H9 (cell line): ENCODE data around the gene PERCC1. TPM values are rescaled to one million over a fixed set of nuclear protein-coding genes. Genes with fewer than 3 reads are reported as not detected.

ENCODE experiments used
- DNase-seq: peaks from one replicate; pipeline ENCODE4 v3.0.0-alpha.2; 2017
- H2AFZ ChIP-seq: one replicate; pipeline ENCODE4 v1.6.1; 2013; ENCODE audit warnings: mild to moderate bottlenecking, low read length, control low read depth, moderate library complexity
- H2AK5ac ChIP-seq: 2 replicates; pipeline ENCODE4 v1.6.1; 2013; ENCODE audit warnings: low read length, control low read depth, mixed read lengths; ENCODE audit not compliant: insufficient read length
- H2BK120ac ChIP-seq: one replicate; pipeline ENCODE4 v1.6.1; 2013; ENCODE audit warnings: low read depth, mild to moderate bottlenecking, low read length, control low read depth, inconsistent platforms; ENCODE audit not compliant: poor library complexity, severe bottlenecking
- H2BK12ac ChIP-seq: 2 replicates; pipeline ENCODE4 v1.6.1; 2013; ENCODE audit warnings: low read length, control low read depth, mixed read lengths, low read depth; ENCODE audit not compliant: insufficient read length
- H2BK15ac ChIP-seq: 2 replicates; pipeline ENCODE4 v1.6.1; 2013; ENCODE audit warnings: low read depth, low read length, control low read depth
- H2BK20ac ChIP-seq: one replicate; pipeline ENCODE4 v1.6.1; 2013; ENCODE audit warnings: low read depth, mild to moderate bottlenecking, low read length, control low read depth, inconsistent platforms; ENCODE audit not compliant: poor library complexity, severe bottlenecking
- H2BK5ac ChIP-seq: 2 replicates; pipeline ENCODE4 v1.6.1; 2013; ENCODE audit warnings: low read length, control low read depth, mixed read lengths; ENCODE audit not compliant: insufficient read length
- H3K14ac ChIP-seq: 2 replicates; pipeline ENCODE4 v1.6.1; 2013; ENCODE audit warnings: low read length, control low read depth; ENCODE audit not compliant: insufficient read depth
- H3K18ac ChIP-seq: 2 replicates; pipeline ENCODE4 v1.6.1; 2013; ENCODE audit warnings: low read depth, mild to moderate bottlenecking, mixed read lengths, low read length, control low read depth; ENCODE audit not compliant: insufficient read length
- H3K23ac ChIP-seq: 2 replicates; pipeline ENCODE4 v1.6.1; 2013; ENCODE audit warnings: low read length, control low read depth, mixed read lengths, low read depth; ENCODE audit not compliant: insufficient read length
- H3K23me2 ChIP-seq: 2 replicates; pipeline ENCODE4 v1.6.1; 2013; ENCODE audit warnings: low read depth, mild to moderate bottlenecking, mixed read lengths, low read length, control low read depth; ENCODE audit not compliant: insufficient read length, poor library complexity, severe bottlenecking
- H3K27ac ChIP-seq: 2 replicates; pipeline ENCODE4 v1.5.1; 2013; ENCODE audit warnings: low read length, control low read depth, mixed read lengths, low read depth; ENCODE audit not compliant: insufficient read length
- H3K27me3 ChIP-seq: 2 replicates; pipeline ENCODE4 v1.6.1; 2013; ENCODE audit warnings: low read length, control low read depth, inconsistent platforms; ENCODE audit not compliant: insufficient read depth
- H3K4ac ChIP-seq: 2 replicates; pipeline ENCODE4 v1.6.1; 2013; ENCODE audit warnings: low read depth, mild to moderate bottlenecking, control low read depth, inconsistent platforms, low read length, moderate library complexity
- H3K4me1 ChIP-seq: 2 replicates; pipeline ENCODE4 v1.6.1; 2013; ENCODE audit warnings: low read length, control low read depth, inconsistent platforms; ENCODE audit not compliant: insufficient read depth
- H3K4me2 ChIP-seq: 2 replicates; pipeline ENCODE4 v1.6.1; 2013; ENCODE audit warnings: low read length, control low read depth, mixed read lengths; ENCODE audit not compliant: insufficient read length, insufficient read depth
- H3K56ac ChIP-seq: 2 replicates; pipeline ENCODE4 v1.6.1; 2013; ENCODE audit warnings: low read depth, mild to moderate bottlenecking, mixed read lengths, low read length, control low read depth; ENCODE audit not compliant: insufficient read length
- H3K79me1 ChIP-seq: 2 replicates; pipeline ENCODE4 v1.6.1; 2013; ENCODE audit warnings: low read depth, mild to moderate bottlenecking, moderate library complexity, low read length, control low read depth, inconsistent platforms; ENCODE audit not compliant: insufficient read depth, poor library complexity, severe bottlenecking
- H3K79me2 ChIP-seq: 2 replicates; pipeline ENCODE4 v1.6.1; 2013; ENCODE audit warnings: low read length, control low read depth, inconsistent platforms; ENCODE audit not compliant: insufficient read depth
- H3K9ac ChIP-seq: 2 replicates; pipeline ENCODE4 v1.6.1; 2013; ENCODE audit warnings: low read length, control low read depth, mixed read lengths; ENCODE audit not compliant: insufficient read length; ENCODE audit errors: extremely low read depth
- H3K9me3 ChIP-seq: one replicate; pipeline ENCODE4 v1.6.1; 2013; ENCODE audit warnings: low read depth, low read length, inconsistent platforms; ENCODE audit not compliant: control insufficient read depth
- H3T11ph ChIP-seq: one replicate; pipeline ENCODE4 v1.6.1; 2013; ENCODE audit warnings: mild to moderate bottlenecking, low read length, control low read depth, inconsistent platforms
- H4K20me1 ChIP-seq: one replicate; pipeline ENCODE4 v1.6.1; 2013; ENCODE audit not compliant: control insufficient read depth, insufficient read length, insufficient read depth
- H4K5ac ChIP-seq: 2 replicates; pipeline ENCODE4 v1.6.1; 2013; ENCODE audit warnings: low read depth, mild to moderate bottlenecking, mixed read lengths, low read length, control low read depth; ENCODE audit not compliant: insufficient read length
- H4K8ac ChIP-seq: replicated peaks from 2 replicates; pipeline ENCODE4 v1.6.1; 2013; ENCODE audit warnings: low read length, control low read depth, mixed read lengths, low read depth; ENCODE audit not compliant: insufficient read length
- H4K91ac ChIP-seq: 2 replicates; pipeline ENCODE4 v1.6.1; 2013; ENCODE audit warnings: low read depth, mild to moderate bottlenecking, moderate library complexity, mixed read lengths, low read length, control low read depth; ENCODE audit not compliant: insufficient read length
- H3K27ac Mint-ChIP-seq, 3 experiments: 2 replicates in 2 of 3; 3 replicates in 1 of 3; pipeline ENCODE4 v1.8.0; 2020 to 2021; ENCODE audit warnings: mixed read lengths in 3 of 3, mild to moderate bottlenecking in 1 of 3, moderate library complexity in 1 of 3
- H3K27me3 Mint-ChIP-seq: 2 replicates; pipeline ENCODE4 v1.8.0; 2021; ENCODE audit warnings: low read depth, mild to moderate bottlenecking, moderate library complexity, mixed read lengths
- H3K36me3 Mint-ChIP-seq, 3 experiments: 2 replicates in 2 of 3; 3 replicates in 1 of 3; pipeline ENCODE4 v1.8.0; 2020 to 2021; ENCODE audit warnings: low read depth in 3 of 3, mixed read lengths in 3 of 3; ENCODE audit not compliant: insufficient read depth in 1 of 3
- H3K4me1 Mint-ChIP-seq, 2 experiments: 2 replicates each; pipeline ENCODE4 v1.8.0; 2020; ENCODE audit warnings: mixed read lengths in 2 of 2
- H3K4me3 Mint-ChIP-seq, 2 experiments: 2 replicates in 1 of 2; 3 replicates in 1 of 2; pipeline ENCODE4 v1.8.0; 2020 to 2021; ENCODE audit warnings: mild to moderate bottlenecking in 2 of 2, mixed read lengths in 2 of 2, moderate library complexity in 1 of 2
- H3K9me3 Mint-ChIP-seq, 2 experiments: 2 replicates in 1 of 2; 3 replicates in 1 of 2; pipeline ENCODE4 v1.8.0; 2020; ENCODE audit warnings: mild to moderate bottlenecking in 2 of 2, mixed read lengths in 2 of 2, moderate library complexity in 1 of 2
- WGBS: extraction: QIAGEN DNeasy Blood & Tissue Kit; methylation state at CpG from one replicate; pipeline ENCODE4 v1.1.7; 2013; ENCODE audit warnings: missing lambda C conversion rate, low lambda C conversion rate, mixed read lengths; ENCODE audit not compliant: insufficient read length; ENCODE audit errors: extremely low coverage; 5-methylcytosine and 5-hydroxymethylcytosine counted together
- total RNA-seq: library from RNA; stranded (reverse); gene quantifications from 2 replicates; pipeline ENCODE4 v1.2.1, GENCODE V29; 2021
- TF ChIP-seq, protein P1 (sequence below): fragments of 200-600 bp; sonication (generic); conservative IDR thresholded peaks from 3 replicates; pipeline ENCODE4 v1.8.0; 2021; ENCODE audit warnings: antibody characterized with exemption, mild to moderate bottlenecking

The PERCC1 gene
- total RNA-seq, 1 experiment from 2014 or later, result not detected

DNA sequence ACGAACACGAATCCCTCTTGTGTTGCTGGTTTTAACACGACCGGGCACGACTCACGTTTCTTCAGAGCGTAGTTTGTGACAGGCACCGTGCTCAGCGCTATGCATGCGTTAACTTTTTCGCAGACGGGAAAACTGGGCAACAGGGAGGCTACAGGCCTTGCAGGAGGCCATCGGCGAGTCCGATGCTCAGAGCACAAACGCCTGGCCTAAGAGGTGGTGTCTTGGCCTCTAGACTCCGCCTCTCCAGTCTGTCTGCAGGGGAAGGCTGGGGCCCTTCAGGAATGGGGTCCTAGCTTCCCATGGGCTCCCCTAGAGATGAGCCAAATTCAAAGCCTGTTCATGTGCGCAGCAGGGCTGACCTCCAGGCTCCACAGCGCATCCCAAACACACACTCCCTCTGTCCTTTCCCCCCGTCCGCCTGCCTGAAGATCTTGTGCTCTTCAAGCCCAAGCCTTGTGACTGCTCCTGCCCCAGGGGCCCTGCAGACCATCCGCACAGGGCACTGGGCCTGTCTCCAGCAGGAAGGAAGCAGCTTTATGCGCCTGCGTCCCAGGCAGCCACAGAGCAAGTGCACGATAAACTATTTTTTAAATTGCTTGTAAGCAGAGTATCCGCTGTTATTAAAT, 40.8 kb downstream of the PERCC1 start:
- DNase-seq, result no peak
- H2AK5ac ChIP-seq, result no peak overlapping the region
- no peak overlapping the region for H2BK5ac ChIP-seq
- peaks cover 12 to 15% of the 10 kb centered on the region in 2 experiments for H3K4me1 Mint-ChIP-seq
- no peak overlapping the region for H3K9ac ChIP-seq
- no peak overlapping the region for H3K4ac ChIP-seq
- no peak overlapping the region for H2BK12ac ChIP-seq
- H3K4me1 ChIP-seq, result peaks cover 4% of the 10 kb centered on the region
- peaks cover 0 to 2% (median 0%) of the 10 kb centered on the region in 3 experiments; a peak in 4 of 7 replicates for H3K36me3 Mint-ChIP-seq
- H3K27me3 ChIP-seq, result no peaks in the 10 kb centered on the region
- no peak overlapping the region for H3T11ph ChIP-seq
- no peak overlapping the region for H2BK120ac ChIP-seq
- H3K9me3 Mint-ChIP-seq, result peaks cover 5 to 8% of the 10 kb centered on the region in 2 experiments; a peak in 3 of 5 replicates
- H3K23ac ChIP-seq, result no peak overlapping the region
- H4K20me1 ChIP-seq, result no peaks in the 10 kb centered on the region
- H4K5ac ChIP-seq, result no peak overlapping the region
- H3K23me2 ChIP-seq, result peaks cover 11% of the 10 kb centered on the region
- peaks cover 20% of the 10 kb centered on the region; the same call in 1 of the 2 replicates for H3K79me2 ChIP-seq
- TF ChIP-seq, protein P1, sequence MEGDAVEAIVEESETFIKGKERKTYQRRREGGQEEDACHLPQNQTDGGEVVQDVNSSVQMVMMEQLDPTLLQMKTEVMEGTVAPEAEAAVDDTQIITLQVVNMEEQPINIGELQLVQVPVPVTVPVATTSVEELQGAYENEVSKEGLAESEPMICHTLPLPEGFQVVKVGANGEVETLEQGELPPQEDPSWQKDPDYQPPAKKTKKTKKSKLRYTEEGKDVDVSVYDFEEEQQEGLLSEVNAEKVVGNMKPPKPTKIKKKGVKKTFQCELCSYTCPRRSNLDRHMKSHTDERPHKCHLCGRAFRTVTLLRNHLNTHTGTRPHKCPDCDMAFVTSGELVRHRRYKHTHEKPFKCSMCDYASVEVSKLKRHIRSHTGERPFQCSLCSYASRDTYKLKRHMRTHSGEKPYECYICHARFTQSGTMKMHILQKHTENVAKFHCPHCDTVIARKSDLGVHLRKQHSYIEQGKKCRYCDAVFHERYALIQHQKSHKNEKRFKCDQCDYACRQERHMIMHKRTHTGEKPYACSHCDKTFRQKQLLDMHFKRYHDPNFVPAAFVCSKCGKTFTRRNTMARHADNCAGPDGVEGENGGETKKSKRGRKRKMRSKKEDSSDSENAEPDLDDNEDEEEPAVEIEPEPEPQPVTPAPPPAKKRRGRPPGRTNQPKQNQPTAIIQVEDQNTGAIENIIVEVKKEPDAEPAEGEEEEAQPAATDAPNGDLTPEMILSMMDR, result no peak
- peaks cover 14% of the 10 kb centered on the region for H3K79me1 ChIP-seq
- H2AFZ ChIP-seq, result no peak overlapping the region
- no peaks in the 10 kb centered on the region for H3K9me3 ChIP-seq
- no peak overlapping the region for H3K14ac ChIP-seq
- H3K27ac ChIP-seq, result no peak overlapping the region
- H3K27ac Mint-ChIP-seq, result peak overlapping the region; percentile 35 to 70 (median 41); a peak in 4 of 7 replicates
- no peak overlapping the region for H3K56ac ChIP-seq
- H3K4me3 Mint-ChIP-seq, result no peak overlapping the region; a peak in 1 of 5 replicates
- no peak overlapping the region for H4K91ac ChIP-seq
- H2BK20ac ChIP-seq, result no peak overlapping the region
- peaks cover 5% of the 10 kb centered on the region for H3K27me3 Mint-ChIP-seq
- no peak overlapping the region for H3K4me2 ChIP-seq
- H4K8ac ChIP-seq, result no peak overlapping the region
- H2BK15ac ChIP-seq, result no peak overlapping the region
- no CpG with 5 or more reads among the region's 26 CpGs for WGBS
- no peak overlapping the region for H3K18ac ChIP-seq
